GM21786 (cell line): Measurements from ENCODE around the gene SFRP5.

Experiments
- ATAC-seq: cut with Tn5 transposase; IDR thresholded peaks from one replicate; pipeline ENCODE4 v1.9.1; 2021; ENCODE audit not compliant: unreplicated experiment

SFRP5 gene

GRCh38 chr10:97743169-97743943, 28.4 kb downstream of the SFRP5 start:
- no peak for ATAC-seq

- no peak for ATAC-seq
Observed at GRCh38 chr10:97740613-97741012, 31.2 kb downstream of the SFRP5 start.

GRCh38 chr10:97738616-97739015, 33.2 kb downstream of the SFRP5 start:
- ATAC-seq, result no peak

- ATAC-seq, result peak; percentile 19
Observed at GRCh38 chr10:97737770-97738265, 34.0 kb downstream of the SFRP5 start.

- peak; percentile 82 for ATAC-seq
Observed at GRCh38 chr10:97736902-97737769, 34.7 kb downstream of the SFRP5 start, which contains the start of gene ZFYVE27. Gene ZFYVE27, plus strand, starts transcription at chr10:97737128. Its CDS starts 1,350 bp downstream, at chr10:97738478.

GRCh38 chr10:97736403-97736901, 35.3 kb downstream of the SFRP5 start:
- peak; percentile 21 for ATAC-seq

- ATAC-seq, result no peak
Observed at GRCh38 chr10:97734021-97734420, 37.8 kb downstream of the SFRP5 start.

GRCh38 chr10:97733256-97733655, 38.5 kb downstream of the SFRP5 start:
- no peak for ATAC-seq

- no peak for ATAC-seq
Observed at GRCh38 chr10:97732052-97732359, 39.8 kb downstream of the SFRP5 start.

- no peak for ATAC-seq
Observed at GRCh38 chr10:97731346-97732051, 40.3 kb downstream of the SFRP5 start.

GRCh38 chr10:97729014-97729413, 42.8 kb downstream of the SFRP5 start:
- ATAC-seq, result no peak

- ATAC-seq, result no peak
Observed at GRCh38 chr10:97726636-97727178, 45.1 kb downstream of the SFRP5 start.

GRCh38 chr10:97724341-97724941, 47.4 kb downstream of the SFRP5 start:
- ATAC-seq, result no peak

- no peak for ATAC-seq
Observed at GRCh38 chr10:97723001-97723400, 48.8 kb downstream of the SFRP5 start.

GRCh38 chr10:97721871-97722780, 49.7 kb downstream of the SFRP5 start:
- ATAC-seq, result no peak

- no peak for ATAC-seq
Observed at GRCh38 chr10:97719602-97720001, 52.2 kb downstream of the SFRP5 start.

GRCh38 chr10:97718659-97719142, 53.1 kb downstream of the SFRP5 start:
- ATAC-seq, result no peak

- no peak for ATAC-seq
Observed at GRCh38 chr10:97718178-97718577, 53.6 kb downstream of the SFRP5 start.

GRCh38 chr10:97717627-97718026, 54.2 kb downstream of the SFRP5 start:
- ATAC-seq, result no peak
